Stimulated activated CD4-positive, alpha-beta T cell treated with anti-CD3 and anti-CD28 coated beads, Interleukin-2, amount 100 ng/mL, for 48 hours (primary cell): ENCODE results near the gene B9D2.

Experiments
- DNase-seq, 2 donors: peaks; one replicate each; pipeline ENCODE4 v3.0.0-alpha.2; 2020

The B9D2 gene

GRCh38 chr19:41307954-41308449, 55.9 kb downstream of the B9D2 start:
- no peak for DNase-seq

GRCh38 chr19:41307090-41307875, 56.7 kb downstream of the B9D2 start:
- no peak for DNase-seq

- no peak for DNase-seq
Observed at GRCh38 chr19:41305927-41306793, 57.8 kb downstream of the B9D2 start.

GRCh38 chr19:41304706-41305483, 59.1 kb downstream of the B9D2 start:
- no peak for DNase-seq
